ENCODE measurements around the gene MESP2. TPM values are rescaled to one million over a fixed set of nuclear protein-coding genes. Genes with fewer than 3 reads are reported as not detected.

MESP2 gene
- total and polyA plus RNA-seq, 8 donors = 0.14 to 0.35 (median 0.34) TPM; not detected in 5

DNA sequence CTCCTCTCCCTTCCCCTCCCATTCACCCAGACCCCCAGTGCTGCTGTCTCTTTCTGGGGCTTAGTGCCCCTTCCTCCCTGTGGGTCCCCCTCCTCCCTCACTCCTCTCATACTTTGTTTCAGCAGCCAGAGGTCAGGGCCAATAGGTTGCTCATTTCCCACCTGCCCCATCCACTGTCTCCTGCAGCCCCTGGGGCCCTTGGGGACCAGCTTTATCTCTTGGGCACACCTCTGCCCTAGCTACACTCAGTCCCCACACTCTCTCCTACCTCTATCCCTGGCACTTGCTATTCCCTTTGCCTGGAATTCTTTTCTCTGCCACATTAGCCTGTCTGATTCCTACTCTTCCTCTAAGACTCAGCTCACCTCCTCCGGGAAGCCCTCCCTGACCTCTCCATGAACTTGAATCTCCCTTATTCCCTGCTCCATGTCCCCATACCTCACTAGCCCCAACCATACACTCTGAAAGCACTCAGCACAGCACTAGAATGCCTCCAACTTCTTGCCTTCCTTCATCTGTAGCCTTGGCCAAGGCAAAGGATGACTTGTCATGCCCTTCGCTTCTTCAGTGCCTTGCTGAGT, 23.9 kb downstream of the MESP2 start:
- Histone ChIP-seq H3K27ac (no peak overlapping the region), H3K4me1 (peaks cover 0 to 2% of the 10 kb centered on the region in 2 donors), H3K36me3 (peaks cover 0 to 100% of the 10 kb centered on the region in 2 donors), H3K9me3 (no peaks in the 10 kb centered on the region), H3K27me3 (no peaks in the 10 kb centered on the region), H3K4me3 (no peak overlapping the region)
- intact Hi-C loops (cut with DNase I) = no loop called here
- TF ChIP-seq, protein P1, sequence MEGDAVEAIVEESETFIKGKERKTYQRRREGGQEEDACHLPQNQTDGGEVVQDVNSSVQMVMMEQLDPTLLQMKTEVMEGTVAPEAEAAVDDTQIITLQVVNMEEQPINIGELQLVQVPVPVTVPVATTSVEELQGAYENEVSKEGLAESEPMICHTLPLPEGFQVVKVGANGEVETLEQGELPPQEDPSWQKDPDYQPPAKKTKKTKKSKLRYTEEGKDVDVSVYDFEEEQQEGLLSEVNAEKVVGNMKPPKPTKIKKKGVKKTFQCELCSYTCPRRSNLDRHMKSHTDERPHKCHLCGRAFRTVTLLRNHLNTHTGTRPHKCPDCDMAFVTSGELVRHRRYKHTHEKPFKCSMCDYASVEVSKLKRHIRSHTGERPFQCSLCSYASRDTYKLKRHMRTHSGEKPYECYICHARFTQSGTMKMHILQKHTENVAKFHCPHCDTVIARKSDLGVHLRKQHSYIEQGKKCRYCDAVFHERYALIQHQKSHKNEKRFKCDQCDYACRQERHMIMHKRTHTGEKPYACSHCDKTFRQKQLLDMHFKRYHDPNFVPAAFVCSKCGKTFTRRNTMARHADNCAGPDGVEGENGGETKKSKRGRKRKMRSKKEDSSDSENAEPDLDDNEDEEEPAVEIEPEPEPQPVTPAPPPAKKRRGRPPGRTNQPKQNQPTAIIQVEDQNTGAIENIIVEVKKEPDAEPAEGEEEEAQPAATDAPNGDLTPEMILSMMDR (IDR thresholded peaks at IDR 0.05) = no peak
- DNase-seq = peak in 1 of 4 donors; percentile 3
- ATAC-seq = no peak

DNA sequence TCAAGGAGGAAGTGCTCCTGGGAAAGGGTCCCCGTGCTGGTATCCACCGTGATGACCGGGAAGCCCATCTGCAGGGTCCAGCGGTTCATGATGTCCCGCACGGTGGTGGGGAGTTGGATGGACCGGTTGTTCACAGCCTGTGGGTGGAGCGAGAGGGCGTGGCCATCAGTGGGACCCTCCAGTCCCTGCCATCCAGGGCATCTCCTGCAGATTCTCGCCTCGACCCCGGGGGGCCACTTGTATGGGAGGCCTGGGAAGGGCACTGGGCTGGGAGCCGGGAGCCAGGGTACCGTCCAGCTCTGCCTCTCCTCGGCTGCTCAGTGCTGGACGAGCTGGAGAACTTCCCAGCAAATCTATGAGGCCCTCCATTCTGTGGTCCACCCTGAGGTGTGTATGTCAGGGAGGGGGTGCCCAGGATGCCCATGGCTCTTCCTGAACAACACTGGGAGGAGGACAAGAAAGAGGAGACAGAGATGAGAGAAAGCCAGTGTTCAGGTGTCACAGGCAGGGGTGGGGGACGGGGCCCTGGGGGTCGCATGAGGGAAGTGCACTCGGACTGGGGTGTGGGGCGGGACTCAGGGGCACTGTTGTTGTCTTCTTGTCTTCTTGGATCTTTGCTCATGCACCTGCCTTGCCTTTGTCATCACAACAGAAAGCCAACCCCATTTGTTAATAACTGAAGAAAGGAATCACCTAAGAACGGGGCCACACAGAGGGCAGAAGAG, 25.5 kb downstream of the MESP2 start:
- intact Hi-C loops (cut with DNase I) = no loop called here
- Histone ChIP-seq H3K4me3 (no peak overlapping the region), H3K36me3 (peaks cover 0 to 100% of the 10 kb centered on the region in 2 donors), H3K27ac (no peak overlapping the region), H3K9me3 (no peaks in the 10 kb centered on the region), H3K4me1 (no peaks in the 10 kb centered on the region), H3K27me3 (no peaks in the 10 kb centered on the region)
- TF ChIP-seq, protein P1 (IDR thresholded peaks at IDR 0.05) = no peak
- no peak for DNase-seq
- no peak for ATAC-seq

- Histone ChIP-seq H3K4me3 (no peak overlapping the region), H3K4me1 (no peaks in the 10 kb centered on the region), H3K27me3 (no peaks in the 10 kb centered on the region), H3K9me3 (no peaks in the 10 kb centered on the region), H3K27ac (no peak overlapping the region), H3K36me3 (peaks cover 0 to 97% of the 10 kb centered on the region in 2 donors)
- ATAC-seq (no peak), DNase-seq (peak in 1 of 4 donors; percentile 21)
- TF ChIP-seq, protein P1 (IDR thresholded peaks at IDR 0.05) = no peak
- intact Hi-C loops (cut with DNase I) = no loop called here
Measured at GRCh38 chr15:89802231-89802928, 26.2 kb downstream of the MESP2 start.

GRCh38 chr15:89802986-89803824, 27.1 kb downstream of the MESP2 start:
- no peak for ATAC-seq
- Histone ChIP-seq H3K9me3 (no peaks in the 10 kb centered on the region), H3K27ac (no peak overlapping the region), H3K4me1 (no peaks in the 10 kb centered on the region), H3K27me3 (no peaks in the 10 kb centered on the region), H3K36me3 (peaks cover 0 to 89% of the 10 kb centered on the region in 2 donors), H3K4me3 (no peak overlapping the region)
- TF ChIP-seq, protein P1 (IDR thresholded peaks at IDR 0.05) = no peak
- no peak for DNase-seq
- intact Hi-C loops (cut with DNase I) = no loop called here

Data from left lung (tissue), 10 donors.